ENCODE measurements around the gene CRACR2A. TPM values are rescaled to one million over a fixed set of nuclear protein-coding genes. Genes with fewer than 3 reads are reported as not detected.

CRACR2A gene
- total RNA-seq, 1 donor from 2014 or later: 2.7 TPM

DNA sequence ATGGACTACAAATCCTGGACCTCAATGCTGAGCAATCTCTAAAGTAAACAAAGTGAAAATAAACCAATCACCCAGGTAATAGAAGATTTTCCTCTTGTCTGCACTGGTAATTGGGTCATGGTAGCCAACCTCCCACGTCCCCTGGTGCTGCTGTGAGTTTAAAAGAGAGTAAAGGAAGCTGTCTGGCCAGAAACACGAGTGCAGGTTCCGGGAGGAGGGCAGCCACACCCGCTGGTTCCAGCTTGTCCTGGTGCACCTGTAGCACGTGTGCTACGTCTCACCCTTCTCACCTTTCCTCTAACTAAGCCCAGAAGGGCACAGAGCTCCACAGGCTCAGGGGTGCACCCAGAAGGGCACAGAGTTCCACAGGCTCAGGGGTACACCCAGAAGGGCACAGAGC is 5.4 kb downstream of the CRACR2A start:
- H3K27ac Mint-ChIP-seq (ENCODE audit: unreplicated experiment): no peak overlapping the region
- TF ChIP-seq, protein P1, sequence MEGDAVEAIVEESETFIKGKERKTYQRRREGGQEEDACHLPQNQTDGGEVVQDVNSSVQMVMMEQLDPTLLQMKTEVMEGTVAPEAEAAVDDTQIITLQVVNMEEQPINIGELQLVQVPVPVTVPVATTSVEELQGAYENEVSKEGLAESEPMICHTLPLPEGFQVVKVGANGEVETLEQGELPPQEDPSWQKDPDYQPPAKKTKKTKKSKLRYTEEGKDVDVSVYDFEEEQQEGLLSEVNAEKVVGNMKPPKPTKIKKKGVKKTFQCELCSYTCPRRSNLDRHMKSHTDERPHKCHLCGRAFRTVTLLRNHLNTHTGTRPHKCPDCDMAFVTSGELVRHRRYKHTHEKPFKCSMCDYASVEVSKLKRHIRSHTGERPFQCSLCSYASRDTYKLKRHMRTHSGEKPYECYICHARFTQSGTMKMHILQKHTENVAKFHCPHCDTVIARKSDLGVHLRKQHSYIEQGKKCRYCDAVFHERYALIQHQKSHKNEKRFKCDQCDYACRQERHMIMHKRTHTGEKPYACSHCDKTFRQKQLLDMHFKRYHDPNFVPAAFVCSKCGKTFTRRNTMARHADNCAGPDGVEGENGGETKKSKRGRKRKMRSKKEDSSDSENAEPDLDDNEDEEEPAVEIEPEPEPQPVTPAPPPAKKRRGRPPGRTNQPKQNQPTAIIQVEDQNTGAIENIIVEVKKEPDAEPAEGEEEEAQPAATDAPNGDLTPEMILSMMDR (conservative IDR thresholded peaks at IDR 0.05): no peak
- peaks cover 15% of the 10 kb centered on the region for H3K27me3 Mint-ChIP-seq (ENCODE audit: low read depth)
- H3K36me3 Mint-ChIP-seq (ENCODE audit: low read depth): no peaks in the 10 kb centered on the region
- H3K4me3 Mint-ChIP-seq: no peak overlapping the region
- no peaks in the 10 kb centered on the region for H3K9me3 Mint-ChIP-seq
- DNase-seq (ENCODE audit: low read depth, low spot score): no peak
- H3K4me1 Mint-ChIP-seq: peaks cover 6% of the 10 kb centered on the region

DNA sequence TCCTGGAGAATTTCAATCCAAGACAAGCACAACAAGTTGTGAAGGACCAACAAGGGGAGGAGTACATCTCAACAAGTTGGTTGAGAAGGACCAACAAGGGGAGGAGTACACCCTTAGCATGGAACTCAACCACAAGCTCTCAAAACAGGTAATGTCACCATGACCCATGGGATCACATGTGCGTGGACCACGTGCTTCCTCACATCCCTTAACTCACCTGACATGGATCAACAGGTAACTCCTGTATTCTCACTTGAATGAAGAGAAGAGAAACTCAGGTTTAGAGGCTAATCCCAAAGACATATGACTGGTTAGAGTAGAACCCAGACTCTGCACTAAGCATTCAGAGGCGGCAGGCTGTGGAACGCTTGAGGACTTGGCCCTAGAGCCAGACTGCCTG is 6.2 kb downstream of the CRACR2A start:
- H3K9me3 Mint-ChIP-seq: no peaks in the 10 kb centered on the region
- TF ChIP-seq, protein P1 (conservative IDR thresholded peaks at IDR 0.05): no peak
- no peak for DNase-seq (ENCODE audit: low read depth, low spot score)

DNA sequence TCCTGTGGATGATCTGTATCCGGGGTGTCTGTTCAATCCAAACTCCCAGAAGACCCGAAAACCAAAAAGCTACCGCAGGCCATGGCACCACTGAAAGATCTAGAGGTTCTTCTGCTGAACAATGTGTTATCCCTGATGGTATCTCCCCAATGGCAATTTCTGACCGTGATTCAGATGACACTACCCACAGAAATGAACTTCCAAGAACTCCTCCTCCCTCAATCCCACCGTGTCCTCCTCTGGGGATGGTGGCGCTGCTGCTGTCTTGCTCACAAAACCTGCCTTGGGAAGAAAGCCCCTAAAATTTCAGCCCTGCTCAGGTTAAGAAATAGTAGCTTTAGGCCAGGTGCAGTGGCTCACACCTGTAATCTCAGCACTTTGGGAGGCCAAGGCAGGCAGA is 7.8 kb downstream of the CRACR2A start:
- no peaks in the 10 kb centered on the region for H3K4me1 Mint-ChIP-seq
- H3K4me3 Mint-ChIP-seq: no peak overlapping the region
- H3K36me3 Mint-ChIP-seq (ENCODE audit: low read depth): no peaks in the 10 kb centered on the region
- no peak for DNase-seq (ENCODE audit: low read depth, low spot score)
- no peaks in the 10 kb centered on the region for H3K9me3 Mint-ChIP-seq
- TF ChIP-seq, protein P1 (conservative IDR thresholded peaks at IDR 0.05): no peak
- no peak overlapping the region for H3K27ac Mint-ChIP-seq (ENCODE audit: unreplicated experiment)
- H3K27me3 Mint-ChIP-seq (ENCODE audit: low read depth): no peaks in the 10 kb centered on the region

More for the DNA sequence above, 6.2 kb downstream of the CRACR2A start:
- H3K36me3 Mint-ChIP-seq (ENCODE audit: low read depth): no peaks in the 10 kb centered on the region
- H3K4me3 Mint-ChIP-seq: no peak overlapping the region
- no peak overlapping the region for H3K27ac Mint-ChIP-seq (ENCODE audit: unreplicated experiment)
- H3K27me3 Mint-ChIP-seq (ENCODE audit: low read depth): peaks cover 8% of the 10 kb centered on the region
- no peaks in the 10 kb centered on the region for H3K4me1 Mint-ChIP-seq

DNA sequence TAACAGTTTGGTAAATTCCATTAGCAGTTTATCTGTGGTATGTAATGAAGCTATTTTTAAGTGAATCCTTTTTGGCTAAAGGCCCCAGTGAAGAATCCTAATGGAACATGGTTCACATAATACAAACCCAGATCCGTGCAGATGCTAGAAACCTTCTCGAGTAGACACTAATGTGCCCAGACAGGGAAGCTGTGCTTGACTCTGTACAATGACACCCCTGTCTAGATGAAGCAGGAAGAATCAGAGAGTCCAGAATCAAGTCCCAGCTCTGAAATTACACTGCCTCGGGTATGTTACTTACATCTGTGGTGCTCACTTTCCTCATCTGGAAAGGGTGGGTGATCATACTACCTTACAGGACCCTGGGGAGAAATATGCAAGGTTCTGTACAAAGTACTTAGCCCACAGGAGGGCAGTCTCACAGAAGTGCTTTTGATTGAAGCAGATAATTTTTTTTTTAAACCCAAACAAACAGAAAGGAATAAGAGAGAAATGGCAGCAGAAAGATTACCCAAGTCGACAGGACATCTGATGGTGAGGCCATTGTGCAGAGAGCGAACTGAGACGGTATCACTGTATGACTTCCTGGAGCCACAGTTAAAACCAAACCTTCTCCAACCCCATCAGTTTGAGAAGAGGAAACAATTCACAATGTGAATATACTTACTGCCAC is 8.5 kb downstream of the CRACR2A start:
- no peak for DNase-seq (ENCODE audit: low read depth, low spot score)
- Mint-ChIP-seq H3K27me3 (ENCODE audit: low read depth) (no peaks in the 10 kb centered on the region), H3K27ac (ENCODE audit: unreplicated experiment) (no peak overlapping the region), H3K4me1 (no peaks in the 10 kb centered on the region), H3K9me3 (no peaks in the 10 kb centered on the region), H3K36me3 (ENCODE audit: low read depth) (no peaks in the 10 kb centered on the region), H3K4me3 (no peak overlapping the region)
- TF ChIP-seq, protein P1 (conservative IDR thresholded peaks at IDR 0.05): no peak

DNA sequence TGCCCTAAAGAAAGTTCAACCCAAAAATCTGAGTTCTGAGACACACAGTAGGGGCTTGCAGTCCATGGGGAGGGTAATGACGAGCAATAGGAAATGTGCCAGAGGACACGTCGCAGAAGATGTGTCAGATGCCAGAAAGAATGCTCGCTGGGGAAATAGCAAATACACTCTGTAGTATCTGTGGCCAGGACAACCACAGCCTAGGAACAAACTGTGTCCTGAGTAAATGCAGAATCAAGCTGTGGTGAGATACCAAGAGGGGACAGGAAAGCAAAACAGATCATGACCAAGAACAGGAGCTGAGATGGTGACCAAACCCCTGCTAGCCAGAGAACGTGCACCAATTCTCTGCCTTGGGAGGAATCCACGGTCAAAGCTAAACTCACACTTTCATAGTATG is 9.1 kb downstream of the CRACR2A start:
- Mint-ChIP-seq H3K9me3 (no peaks in the 10 kb centered on the region), H3K4me3 (no peak overlapping the region), H3K27me3 (ENCODE audit: low read depth) (no peaks in the 10 kb centered on the region), H3K27ac (ENCODE audit: unreplicated experiment) (no peak overlapping the region), H3K36me3 (ENCODE audit: low read depth) (no peaks in the 10 kb centered on the region), H3K4me1 (no peaks in the 10 kb centered on the region)
- TF ChIP-seq, protein P1 (conservative IDR thresholded peaks at IDR 0.05): no peak
- DNase-seq (ENCODE audit: low read depth, low spot score): no peak

Data from neural crest cell (in vitro differentiated cells).